NCI-H146 treated with DMSO at 0.1 percent for 48 hours (cell line): ENCODE measurements around the gene MED17.

Source experiments
- DNase-seq: peaks from one replicate; lab custom pipeline; 2025; ENCODE audit not compliant: unreplicated experiment; lab: John Stamatoyannopoulos, UW

MED17 gene

GRCh38 chr11:93814966-93815633, 31.0 kb downstream of the MED17 start:
- DNase-seq: no peak

- no peak for DNase-seq
These were observed 33.6 kb downstream of the MED17 start for GRCh38 chr11:93817426-93818348.

- DNase-seq: no peak
These were observed 36.0 kb downstream of the MED17 start for GRCh38 chr11:93819966-93820695.

DNA sequence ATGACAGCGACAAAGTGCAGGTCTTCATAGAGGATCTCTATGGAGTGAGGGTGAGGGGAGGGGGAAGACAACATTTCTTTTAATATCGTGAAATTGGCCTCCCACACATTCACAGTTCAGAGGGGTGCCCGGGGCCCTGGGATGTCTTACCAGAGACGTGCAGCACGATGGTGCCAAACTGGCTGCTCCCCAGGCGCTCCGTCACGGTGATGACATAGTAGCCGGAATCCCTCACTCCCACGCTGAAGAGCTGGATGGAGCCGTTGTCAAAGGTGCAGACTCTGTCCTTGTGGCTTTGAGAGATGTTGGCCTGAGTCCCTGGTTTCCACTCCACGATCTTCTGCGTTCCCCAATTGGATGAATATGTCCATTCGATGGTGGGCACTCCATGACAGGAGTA, 36.8 kb downstream of the MED17 start:
- DNase-seq: no peak

DNA sequence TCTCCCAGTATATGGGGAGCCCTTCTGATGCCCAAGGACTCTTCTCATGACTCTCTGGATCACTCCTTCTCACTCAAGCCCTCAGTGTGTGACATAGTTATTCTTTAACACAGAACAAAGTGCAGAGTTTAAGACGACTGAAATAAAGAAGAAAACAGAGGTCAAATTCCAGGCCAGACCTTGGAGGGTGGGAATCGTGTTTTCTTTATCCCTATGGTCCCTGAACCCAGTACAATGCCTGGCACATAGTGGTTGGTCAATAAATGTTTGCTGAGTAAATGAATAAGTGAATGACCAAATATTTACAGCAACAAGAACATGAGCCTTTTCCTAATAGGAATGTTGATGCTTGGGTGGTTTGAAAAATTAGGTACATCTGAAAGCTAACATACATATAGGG, 37.5 kb downstream of the MED17 start:
- no peak for DNase-seq

- DNase-seq: no peak
These were observed 38.3 kb downstream of the MED17 start for GRCh38 chr11:93822359-93822758.

GRCh38 chr11:93823210-93823609, 39.1 kb downstream of the MED17 start:
- DNase-seq: no peak

DNA sequence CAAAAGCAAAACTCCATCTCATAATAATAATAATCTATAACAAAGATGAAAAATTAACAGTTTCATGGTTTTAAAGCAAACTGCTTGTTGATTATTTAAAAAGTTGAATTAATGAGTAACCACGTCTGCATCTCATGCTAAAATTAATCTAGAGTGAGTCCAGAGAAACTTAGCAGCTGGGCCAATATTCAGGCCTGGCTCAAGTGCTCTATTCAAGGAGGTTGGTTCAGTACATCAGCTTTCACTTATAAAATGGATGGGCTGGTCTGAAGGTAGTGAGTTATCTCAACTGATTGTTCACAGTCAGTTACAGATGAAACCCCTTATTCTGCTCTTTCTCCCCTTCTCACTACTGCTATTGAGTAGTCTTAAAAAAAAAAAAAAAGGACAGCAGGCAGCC, 43.3 kb downstream of the MED17 start:
- DNase-seq: no peak

DNA sequence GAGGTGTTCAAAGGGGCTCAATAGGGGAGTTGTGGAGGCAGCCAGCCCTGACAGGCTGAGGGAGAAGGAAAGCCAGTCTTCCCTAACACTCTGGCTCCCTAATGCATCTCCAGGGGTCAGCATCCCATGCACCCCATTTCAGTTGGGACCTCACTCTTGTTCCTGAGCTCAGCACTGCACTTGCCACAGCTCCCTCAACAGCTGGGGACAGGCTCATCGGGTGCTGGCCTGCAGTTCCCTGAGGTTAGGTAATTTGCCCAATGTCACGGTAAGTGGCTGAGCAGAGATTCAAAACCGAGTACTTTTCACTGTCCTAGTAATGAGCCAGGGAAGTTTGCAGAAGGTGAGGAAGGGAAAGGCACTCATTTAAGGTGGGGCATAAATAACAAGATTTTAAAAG, 45.5 kb downstream of the MED17 start:
- DNase-seq: no peak

GRCh38 chr11:93831343-93832127, 47.5 kb downstream of the MED17 start:
- no peak for DNase-seq

DNA sequence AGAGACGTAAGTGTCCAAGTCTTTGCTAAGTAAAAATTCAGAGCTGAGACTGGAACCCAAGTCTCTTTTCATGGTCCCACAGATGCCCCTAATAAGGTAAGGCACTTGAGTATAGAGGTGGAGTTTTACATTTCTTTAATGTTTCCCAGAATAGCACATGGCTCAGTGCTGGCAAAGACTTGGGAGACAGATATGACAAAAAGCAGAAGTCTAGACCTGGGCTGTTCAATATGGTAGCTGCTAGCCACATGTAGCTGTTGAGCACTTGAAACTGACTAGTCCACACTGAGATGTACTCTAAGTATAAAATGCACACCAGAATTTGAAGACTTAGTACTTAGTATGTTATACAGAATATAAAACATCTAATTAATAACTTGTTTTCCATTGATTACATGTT, 48.7 kb downstream of the MED17 start:
- DNase-seq: no peak

- DNase-seq: no peak
These were observed 54.9 kb downstream of the MED17 start for GRCh38 chr11:93838967-93839366.

- DNase-seq: no peak
These were observed 56.1 kb downstream of the MED17 start for GRCh38 chr11:93840180-93840579.

- DNase-seq: no peak
These were observed 56.9 kb downstream of the MED17 start for GRCh38 chr11:93840981-93841380.

DNA sequence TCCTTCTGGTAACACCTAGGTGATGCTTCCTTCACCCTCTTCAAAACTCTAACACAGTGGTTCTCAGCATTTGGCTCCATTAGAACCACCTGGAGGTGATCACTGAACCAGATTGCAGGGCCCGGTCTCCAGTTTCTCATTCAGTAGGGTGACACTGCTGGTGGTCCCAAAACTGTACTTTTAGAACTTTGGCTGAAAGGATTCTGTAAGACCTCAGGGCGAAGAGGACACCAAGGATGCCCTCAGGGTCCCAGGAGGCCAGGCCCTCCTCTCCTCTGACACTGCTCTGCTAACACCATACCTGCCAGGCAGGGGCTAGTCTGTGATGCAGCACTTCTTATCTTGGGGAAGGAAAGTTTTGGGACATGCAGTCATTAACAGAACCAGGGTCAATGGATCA, 57.4 kb downstream of the MED17 start:
- DNase-seq: no peak

DNA sequence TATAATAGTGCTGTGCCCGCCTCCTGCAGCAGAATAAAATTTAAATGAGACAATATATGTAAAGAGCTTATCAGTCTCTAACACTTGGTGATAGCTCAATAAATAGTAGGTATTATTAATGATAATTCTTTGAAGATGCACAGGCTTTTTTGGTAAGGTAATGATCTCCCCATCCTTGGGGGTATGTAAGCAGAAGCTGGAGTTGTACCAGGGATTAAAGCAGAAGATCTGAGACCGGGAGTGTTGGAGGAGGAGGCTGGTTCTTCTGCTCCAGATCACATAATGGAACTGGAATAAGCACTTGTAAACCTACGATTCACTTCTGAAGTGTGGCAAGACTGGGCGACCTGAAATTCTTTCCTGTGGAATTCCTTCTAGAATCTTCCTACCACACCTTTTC, 58.0 kb downstream of the MED17 start:
- DNase-seq: no peak

- DNase-seq: no peak
These were observed 58.4 kb downstream of the MED17 start for GRCh38 chr11:93842461-93842860.

GRCh38 chr11:93843906-93844305, 59.8 kb downstream of the MED17 start:
- DNase-seq: no peak

DNA sequence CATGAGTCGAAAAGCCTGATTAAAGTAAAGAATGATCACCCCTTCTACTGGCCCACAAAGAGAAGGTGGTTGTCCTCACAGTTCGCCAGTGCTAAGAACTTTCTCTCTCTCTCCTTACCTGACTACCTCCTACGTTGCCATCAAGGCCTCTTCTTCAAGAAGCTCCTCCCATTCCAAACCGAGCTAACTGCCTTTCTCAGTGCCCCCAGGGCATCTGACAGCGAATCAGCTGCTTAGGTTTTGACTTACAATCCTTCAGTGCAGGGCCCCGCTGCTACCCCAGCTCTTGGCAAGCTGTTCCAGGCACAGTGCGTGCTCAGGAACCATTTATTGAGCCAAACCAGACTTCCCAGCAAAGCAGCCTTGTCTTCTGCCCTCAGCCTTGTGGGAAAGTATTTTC, 60.5 kb downstream of the MED17 start:
- DNase-seq: no peak

DNA sequence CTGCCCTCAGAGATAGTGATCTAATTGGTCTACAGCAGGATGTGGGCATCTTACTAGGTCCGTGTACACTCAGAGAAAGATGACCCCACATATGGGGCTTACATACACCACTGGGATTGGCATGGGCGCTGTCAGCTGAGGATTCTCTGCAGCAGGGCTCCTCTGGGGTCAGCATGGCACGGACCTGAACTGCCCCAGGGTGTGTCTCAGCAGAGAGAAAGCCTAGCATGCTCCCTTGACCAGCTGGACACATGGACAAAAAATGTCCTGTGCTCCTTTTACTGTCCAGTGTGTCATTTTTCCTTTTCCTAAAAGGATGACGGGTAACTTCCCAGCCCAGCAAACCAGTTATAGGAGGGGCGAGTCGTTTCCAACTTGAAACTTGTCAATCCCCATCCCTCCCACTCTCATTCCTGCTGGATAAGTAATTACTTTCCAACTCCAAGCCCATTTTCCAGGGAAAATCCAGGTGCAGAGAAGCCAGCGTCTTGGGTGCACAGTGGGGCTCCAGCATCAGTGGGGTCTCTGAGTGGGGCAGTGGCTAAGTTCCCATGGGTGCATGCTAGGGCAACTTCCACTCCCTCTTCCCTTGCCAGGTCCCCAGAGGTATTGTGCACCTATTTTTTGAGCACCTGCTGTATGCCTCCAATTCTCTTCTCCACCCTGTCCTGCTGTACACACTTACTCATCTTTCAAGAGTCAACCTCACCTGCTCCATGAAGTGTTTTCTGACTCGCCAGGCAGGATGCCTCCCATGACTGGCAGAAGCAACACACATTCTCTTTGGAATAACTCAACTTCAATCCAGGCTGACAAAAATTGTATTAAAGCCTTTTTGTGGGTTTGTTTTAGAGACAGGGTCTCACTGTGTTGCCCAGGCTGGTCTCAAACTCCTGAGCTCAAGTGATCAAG, 61.4 kb downstream of the MED17 start:
- DNase-seq: no peak
